ENCODE data around the gene SHISA4.
"Not testable (repeated sequence)": the region's sequence is repeated elsewhere in the genome, so short reads cannot be mapped to it uniquely, and the experiment has no call there.

SHISA4 gene

GRCh38 chr1:201928266-201928665 is 39.6 kb downstream of the SHISA4 start:
- no peak for DNase-seq (ENCODE audit: low spot score)

GRCh38 chr1:201930137-201930536 is 41.4 kb downstream of the SHISA4 start:
- no peak for DNase-seq (ENCODE audit: low spot score)

GRCh38 chr1:201930803-201931202 is 42.1 kb downstream of the SHISA4 start:
- no peak for DNase-seq (ENCODE audit: low spot score)

- DNase-seq (ENCODE audit: low spot score): no peak
Measured at GRCh38 chr1:201933840-201934430, 45.2 kb downstream of the SHISA4 start.

- no peak for DNase-seq (ENCODE audit: low spot score)
Measured at GRCh38 chr1:201937624-201938213, 49.0 kb downstream of the SHISA4 start.

GRCh38 chr1:201938440-201939035 is 49.8 kb downstream of the SHISA4 start:
- no peak for DNase-seq (ENCODE audit: low spot score)

GRCh38 chr1:201939148-201939547 is 50.5 kb downstream of the SHISA4 start:
- DNase-seq (ENCODE audit: low spot score): no peak

GRCh38 chr1:201939574-201939973 is 50.9 kb downstream of the SHISA4 start:
- DNase-seq (ENCODE audit: low spot score): no peak

GRCh38 chr1:201940316-201940715 is 51.6 kb downstream of the SHISA4 start:
- not testable (repeated sequence) for DNase-seq (ENCODE audit: low spot score)

- peak; percentile 51 for DNase-seq (ENCODE audit: low spot score)
Measured at GRCh38 chr1:201941420-201942128, 52.9 kb downstream of the SHISA4 start.

- no peak for DNase-seq (ENCODE audit: low spot score)
Measured at GRCh38 chr1:201942129-201942495, 53.4 kb downstream of the SHISA4 start.

Small RNA genes lying within 50 kb of the gene (small RNA-seq; reads per million reads assigned to genes)
- 0.03 to 0.09 reads per million in 2 experiments for gene MIR6739

Data from SK-N-DZ (cell line).